Liver (tissue), 9 donors: ENCODE data around the gene DMD. TPM values are rescaled to one million over a fixed set of nuclear protein-coding genes. Genes with fewer than 3 reads are reported as not detected.

Source experiments
- DNase-seq: peaks from one replicate; pipeline ENCODE4 v3.0.0-alpha.2; 2017; ENCODE audit warnings: low spot score
- H3K27ac ChIP-seq, 2 donors: one replicate each; pipeline ENCODE4 v1.7.0; 2013; ENCODE audit warnings: inconsistent platforms in 2 of 2, low read length in 2 of 2, control low read depth in 1 of 2, low read depth in 1 of 2, mild to moderate bottlenecking in 1 of 2
- H3K27me3 ChIP-seq, 4 donors: one replicate each; pipeline versions ENCODE4 v1.6.1 to v1.7.0; 2013; ENCODE audit warnings: low read length in 3 of 4, inconsistent platforms in 1 of 4, mild to moderate bottlenecking in 1 of 4, moderate library complexity in 1 of 4; ENCODE audit not compliant: control insufficient read depth in 4 of 4, insufficient read depth in 4 of 4
- H3K36me3 ChIP-seq, 4 donors: one replicate each; pipeline versions ENCODE4 v1.6.1 to v1.7.0; 2013; ENCODE audit warnings: low read length in 3 of 4, mild to moderate bottlenecking in 3 of 4, low read depth in 1 of 4, moderate library complexity in 1 of 4; ENCODE audit not compliant: control insufficient read depth in 4 of 4, insufficient read depth in 3 of 4
- H3K4me1 ChIP-seq, 4 donors: one replicate each; pipeline versions ENCODE4 v1.6.1 to v1.7.0; 2013; ENCODE audit warnings: low read length in 3 of 4, mild to moderate bottlenecking in 3 of 4, moderate library complexity in 1 of 4; ENCODE audit not compliant: control insufficient read depth in 4 of 4, insufficient read depth in 4 of 4
- H3K4me3 ChIP-seq, 3 donors: one replicate each; pipeline versions ENCODE4 v1.6.1 to v1.7.0; 2013; ENCODE audit warnings: low read length in 3 of 3, control low read depth in 1 of 3, low read depth in 1 of 3, mild to moderate bottlenecking in 1 of 3
- H3K9ac ChIP-seq, 2 donors: one replicate each; pipeline ENCODE4 v1.7.0; 2013; ENCODE audit warnings: low read length in 2 of 2, mild to moderate bottlenecking in 2 of 2, moderate library complexity in 2 of 2, control low read depth in 1 of 2, low read depth in 1 of 2
- H3K9me3 ChIP-seq, 4 donors: one replicate each; pipeline versions ENCODE4 v1.6.1 to v1.7.0; 2013; ENCODE audit warnings: low read length in 3 of 4; ENCODE audit not compliant: control insufficient read depth in 4 of 4
- ATF3 ChIP-seq: IDR thresholded peaks from 2 replicates; pipeline ENCODE4 v1.6.1; 2016; ENCODE audit warnings: antibody characterized with exemption
- CTCF ChIP-seq: fragments of 150-350 bp; IDR thresholded peaks from 2 replicates; pipeline ENCODE4 v1.5.1; 2017; ENCODE audit warnings: improper control_type of control experiment, low read depth, low read length; ENCODE audit not compliant: missing input control
- EGR1 ChIP-seq, 2 donors: IDR thresholded peaks; 2 replicates each; pipeline ENCODE4 v1.6.1; 2016 to 2018; ENCODE audit warnings: antibody characterized with exemption in 2 of 2, low read depth in 2 of 2
- FOXA1 ChIP-seq: IDR thresholded peaks from 2 replicates; pipeline ENCODE4 v1.6.1; 2016; ENCODE audit warnings: antibody characterized with exemption
- FOXA2 ChIP-seq: IDR thresholded peaks from 2 replicates; pipeline ENCODE4 v1.6.1; 2016; ENCODE audit warnings: antibody characterized with exemption
- GABPA ChIP-seq, 2 donors: IDR thresholded peaks in 1 of 2; conservative IDR thresholded peaks in 1 of 2; 2 replicates each; pipeline ENCODE4 v1.6.1; 2016; ENCODE audit warnings: antibody characterized with exemption in 2 of 2, mild to moderate bottlenecking in 1 of 2, moderate library complexity in 1 of 2
- HNF4A ChIP-seq, 2 donors: conservative IDR thresholded peaks; 2 replicates each; pipeline ENCODE4 v1.6.1; 2016; ENCODE audit warnings: antibody characterized with exemption in 2 of 2, mild to moderate bottlenecking in 2 of 2
- HNF4G ChIP-seq: IDR thresholded peaks from 2 replicates; pipeline ENCODE4 v1.6.1; 2016; ENCODE audit warnings: antibody characterized with exemption
- JUND ChIP-seq, 2 donors: IDR thresholded peaks; 2 replicates each; pipeline ENCODE4 v1.6.1; 2016; ENCODE audit warnings: antibody characterized with exemption in 2 of 2
- MAX ChIP-seq: IDR thresholded peaks from 2 replicates; pipeline ENCODE4 v1.6.1; 2016; ENCODE audit warnings: antibody characterized with exemption
- NR2F2 ChIP-seq: IDR thresholded peaks from 2 replicates; pipeline ENCODE4 v1.6.1; 2016; ENCODE audit warnings: antibody characterized with exemption
- RAD21 ChIP-seq, 2 donors: IDR thresholded peaks; 2 replicates each; pipeline ENCODE4 v1.6.1; 2016; ENCODE audit warnings: antibody characterized with exemption in 2 of 2, mild to moderate bottlenecking in 2 of 2
- REST ChIP-seq: IDR thresholded peaks from 2 replicates; pipeline ENCODE4 v1.6.1; 2016; ENCODE audit warnings: antibody characterized with exemption, mild to moderate bottlenecking
- RXRA ChIP-seq, 2 donors: IDR thresholded peaks; 2 replicates each; pipeline ENCODE4 v1.6.1; 2017 to 2018; ENCODE audit warnings: antibody characterized with exemption in 2 of 2, mild to moderate bottlenecking in 1 of 2
- SP1 ChIP-seq: IDR thresholded peaks from 2 replicates; pipeline ENCODE4 v1.6.1; 2018; ENCODE audit warnings: antibody characterized with exemption, mild to moderate bottlenecking
- TAF1 ChIP-seq: conservative IDR thresholded peaks from 2 replicates; pipeline ENCODE4 v1.6.1; 2016; ENCODE audit warnings: antibody characterized with exemption, mild to moderate bottlenecking
- YY1 ChIP-seq: IDR thresholded peaks from 2 replicates; pipeline ENCODE4 v1.6.1; 2016; ENCODE audit warnings: antibody characterized with exemption, mild to moderate bottlenecking
- ZBTB33 ChIP-seq: IDR thresholded peaks from 2 replicates; pipeline ENCODE4 v1.6.1; 2016; ENCODE audit warnings: antibody characterized with exemption
- WGBS: extraction: QIAGEN DNeasy Blood & Tissue Kit; methylation state at CpG from one replicate; pipeline ENCODE4 v1.1.7; 2013; 5-methylcytosine and 5-hydroxymethylcytosine counted together
- polyA plus RNA-seq, 2 donors: library from polyadenylated mRNA; stranded (reverse) in 1 of 2; unstranded in 1 of 2; fragments of 200-250 nt in 1 of 2; fragments of >200 nt in 1 of 2; fragmentation: Nextera tagmentation in 1 of 2; extraction: Ambion mirVana in 1 of 2; gene quantifications; one replicate each; pipeline versions ENCODE4 v1.2.1 to v1.2.3, GENCODE V29; 2013 to 2015
- total RNA-seq, 2 donors: library from RNA; depleted of rRNA; stranded (reverse); fragments of >200 nt; gene quantifications; one replicate each; pipeline ENCODE4 v1.2.3, GENCODE V29; 2014
- donor health status: healthy.
- donor health status: healthy.
- donor health status: healthy.
- donor health status: healthy.
- donor health status: healthy.

The DMD gene
- total and polyA plus RNA-seq, 4 donors: 14.6 to 61.9 (median 23.9) TPM

GRCh38 chrX:32048285-32048684, 1163.1 kb downstream of the DMD start:
- Histone ChIP-seq H3K4me1 (no peaks in the 10 kb centered on the region), H3K27ac (no peak overlapping the region), H3K9me3 (no peaks in the 10 kb centered on the region), H3K36me3 (no peaks in the 10 kb centered on the region), H3K4me3 (no peak overlapping the region), H3K9ac (no peak overlapping the region), H3K27me3 (no peaks in the 10 kb centered on the region)
- TF ChIP-seq FOXA2 (no peak), CTCF (no peak), REST (no peak), HNF4A (conservative IDR thresholded peaks at IDR 0.05) (no peak), FOXA1 (no peak), GABPA (IDR thresholded peaks at IDR 0.05 in 1 of 2, conservative IDR thresholded peaks at IDR 0.05 in 1 of 2) (no peak), ZBTB33 (no peak), MAX (no peak), NR2F2 (no peak), RAD21 (IDR thresholded peaks at IDR 0.05) (no peak), EGR1 (IDR thresholded peaks at IDR 0.05; ENCODE audit: low read depth in 2 of 2) (no peak), RXRA (IDR thresholded peaks at IDR 0.05) (no peak), SP1 (no peak), ATF3 (no peak), YY1 (no peak), JUND (IDR thresholded peaks at IDR 0.05) (no peak), TAF1 (no peak), HNF4G (no peak)
- 88% methylated on average over 3 of the region's 3 CpGs for WGBS
- no peak for DNase-seq

- Histone ChIP-seq H3K36me3 (no peaks in the 10 kb centered on the region), H3K9ac (no peak overlapping the region), H3K9me3 (no peaks in the 10 kb centered on the region), H3K27me3 (no peaks in the 10 kb centered on the region), H3K27ac (no peak overlapping the region), H3K4me3 (no peak overlapping the region), H3K4me1 (no peaks in the 10 kb centered on the region)
- TF ChIP-seq HNF4A (conservative IDR thresholded peaks at IDR 0.05) (no peak), YY1 (no peak), NR2F2 (no peak), GABPA (IDR thresholded peaks at IDR 0.05 in 1 of 2, conservative IDR thresholded peaks at IDR 0.05 in 1 of 2) (no peak), JUND (IDR thresholded peaks at IDR 0.05) (no peak), HNF4G (no peak), MAX (no peak), EGR1 (IDR thresholded peaks at IDR 0.05; ENCODE audit: low read depth in 2 of 2) (no peak), ATF3 (no peak)
- WGBS: 93% methylated on average over 4 of the region's 4 CpGs
- DNase-seq: no peak
Observed at GRCh38 chrX:32045149-32045548, 1166.2 kb downstream of the DMD start.
